ENCODE data around the gene MEIS1. TPM values are rescaled to one million over a fixed set of nuclear protein-coding genes. Genes with fewer than 3 reads are reported as not detected.

MEIS1 gene
- total and polyA plus RNA-seq, 2 experiments from 2014 or later, result 19.1 to 44.4 TPM

DNA sequence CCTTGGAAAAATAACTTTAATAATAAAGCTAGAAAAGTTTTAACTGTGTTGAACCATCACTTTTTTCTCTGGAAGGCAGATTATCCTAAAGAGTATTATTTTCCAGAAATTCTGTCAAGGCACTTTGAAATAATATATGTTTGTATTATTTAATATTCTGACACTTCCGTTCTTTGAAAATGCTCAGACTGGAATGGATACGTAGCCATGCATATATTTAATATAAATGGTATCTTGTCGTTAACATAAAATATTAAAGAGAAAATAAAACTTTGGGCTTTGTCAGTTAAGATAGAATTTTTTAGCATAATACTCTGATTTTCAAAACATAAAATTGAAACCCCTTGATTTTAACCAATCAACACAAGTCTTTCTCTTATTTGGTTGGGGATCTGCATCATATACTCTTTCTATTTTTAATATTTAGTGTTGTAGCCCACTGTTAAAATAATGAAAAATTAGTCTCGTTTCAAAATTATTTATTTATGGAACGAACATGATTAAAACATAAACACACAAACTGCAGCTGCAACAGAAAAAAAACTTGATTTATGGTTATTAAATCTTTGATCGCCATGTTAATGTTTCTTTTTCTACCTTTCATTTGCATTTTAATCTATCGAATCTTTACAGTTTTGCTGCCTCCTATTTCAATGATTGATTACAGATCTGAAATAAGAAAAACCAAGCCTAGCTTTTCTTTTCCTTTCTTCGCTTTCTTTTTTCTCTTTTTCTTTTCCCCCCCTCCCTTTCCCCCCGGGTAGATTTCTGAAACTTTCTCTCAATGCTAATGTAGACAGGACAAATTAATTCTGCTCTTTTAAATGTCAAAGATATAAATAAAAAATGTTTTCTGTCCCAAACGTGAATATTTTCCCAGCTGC lies 145.5 kb downstream of the MEIS1 start:
- H3F3A ChIP-seq (ENCODE audit: insufficient read depth), result no peaks in the 10 kb centered on the region
- DNase-seq, result no peak
- no peak overlapping the region for H3K4me3 ChIP-seq
- H3K79me2 ChIP-seq (ENCODE audit: insufficient read depth), result no peaks in the 10 kb centered on the region
- no peak overlapping the region for H3K27ac ChIP-seq
- no peak overlapping the region for H3K4me2 ChIP-seq (ENCODE audit: unreplicated experiment)
- no peak for TF ChIP-seq EZH2 (IDR thresholded peaks at IDR 0.05; ENCODE audit: insufficient read depth, poor library complexity, severe bottlenecking)
- TF ChIP-seq EZH2phosphoT487 (IDR thresholded peaks at IDR 0.05; ENCODE audit: insufficient read depth, low read depth), result no peak
- H3K9me2 ChIP-seq (ENCODE audit: insufficient read depth), result no peaks in the 10 kb centered on the region
- no peak overlapping the region for H3K9ac ChIP-seq
- no peak overlapping the region for H2AFZ ChIP-seq
- no peaks in the 10 kb centered on the region for H4K20me1 ChIP-seq (ENCODE audit: insufficient read depth)
- no peaks in the 10 kb centered on the region for H3K4me1 ChIP-seq (ENCODE audit: insufficient read depth)
- 45 to 48% methylated on average over 10 of the region's 10 CpGs for WGBS, 2 experiments (ENCODE audit: low coverage in 1 of 2, low lambda C conversion rate in 2 of 2, missing lambda C conversion rate in 2 of 2)
- no peaks in the 10 kb centered on the region for H3K36me3 ChIP-seq (ENCODE audit: low read depth)
- in situ Hi-C loops (cut with MboI), result loop anchor here (10.0 kb wide), 1 partner anchor 1254 kb away; no protein-coding TSS in a partner anchor
- H3K9me3 ChIP-seq (ENCODE audit: low read depth), result no peaks in the 10 kb centered on the region
- peaks cover 17% of the 10 kb centered on the region for H3K27me3 ChIP-seq (replicated peaks; ENCODE audit: insufficient read depth)

- H3K4me2 ChIP-seq (ENCODE audit: unreplicated experiment), result no peak overlapping the region
- H3K27me3 ChIP-seq (replicated peaks; ENCODE audit: insufficient read depth), result peaks cover 17% of the 10 kb centered on the region
- 31 to 42% methylated on average over 37 to 57 of the region's 57 CpGs for WGBS, 2 experiments (ENCODE audit: low coverage in 1 of 2, low lambda C conversion rate in 2 of 2, missing lambda C conversion rate in 2 of 2)
- H2AFZ ChIP-seq, result no peak overlapping the region
- no peak for DNase-seq
- no peak overlapping the region for H3K9ac ChIP-seq
- H3K4me3 ChIP-seq, result 0 out of 2 replicates have a peak overlapping the region, but pooled peaks have one; percentile 21
- TF ChIP-seq EZH2 (IDR thresholded peaks at IDR 0.05; ENCODE audit: insufficient read depth, poor library complexity, severe bottlenecking), result no peak
- no peak for TF ChIP-seq EZH2phosphoT487 (IDR thresholded peaks at IDR 0.05; ENCODE audit: insufficient read depth, low read depth)
- H3K27ac ChIP-seq, result no peak overlapping the region
- no peaks in the 10 kb centered on the region for H3K9me3 ChIP-seq (ENCODE audit: low read depth)
- no peaks in the 10 kb centered on the region for H3K36me3 ChIP-seq (ENCODE audit: low read depth)
- in situ Hi-C loops (cut with MboI), result loop anchor here (10.0 kb wide), 1 partner anchor 1253 kb away; no protein-coding TSS in a partner anchor
- no peaks in the 10 kb centered on the region for H3F3A ChIP-seq (ENCODE audit: insufficient read depth)
- H3K4me1 ChIP-seq (ENCODE audit: insufficient read depth), result no peaks in the 10 kb centered on the region
- H4K20me1 ChIP-seq (ENCODE audit: insufficient read depth), result no peaks in the 10 kb centered on the region
- no peaks in the 10 kb centered on the region for H3K9me2 ChIP-seq (ENCODE audit: insufficient read depth)
- H3K79me2 ChIP-seq (ENCODE audit: insufficient read depth), result no peaks in the 10 kb centered on the region
Observed at GRCh38 chr2:66581339-66582103, 146.6 kb downstream of the MEIS1 start.

DNA sequence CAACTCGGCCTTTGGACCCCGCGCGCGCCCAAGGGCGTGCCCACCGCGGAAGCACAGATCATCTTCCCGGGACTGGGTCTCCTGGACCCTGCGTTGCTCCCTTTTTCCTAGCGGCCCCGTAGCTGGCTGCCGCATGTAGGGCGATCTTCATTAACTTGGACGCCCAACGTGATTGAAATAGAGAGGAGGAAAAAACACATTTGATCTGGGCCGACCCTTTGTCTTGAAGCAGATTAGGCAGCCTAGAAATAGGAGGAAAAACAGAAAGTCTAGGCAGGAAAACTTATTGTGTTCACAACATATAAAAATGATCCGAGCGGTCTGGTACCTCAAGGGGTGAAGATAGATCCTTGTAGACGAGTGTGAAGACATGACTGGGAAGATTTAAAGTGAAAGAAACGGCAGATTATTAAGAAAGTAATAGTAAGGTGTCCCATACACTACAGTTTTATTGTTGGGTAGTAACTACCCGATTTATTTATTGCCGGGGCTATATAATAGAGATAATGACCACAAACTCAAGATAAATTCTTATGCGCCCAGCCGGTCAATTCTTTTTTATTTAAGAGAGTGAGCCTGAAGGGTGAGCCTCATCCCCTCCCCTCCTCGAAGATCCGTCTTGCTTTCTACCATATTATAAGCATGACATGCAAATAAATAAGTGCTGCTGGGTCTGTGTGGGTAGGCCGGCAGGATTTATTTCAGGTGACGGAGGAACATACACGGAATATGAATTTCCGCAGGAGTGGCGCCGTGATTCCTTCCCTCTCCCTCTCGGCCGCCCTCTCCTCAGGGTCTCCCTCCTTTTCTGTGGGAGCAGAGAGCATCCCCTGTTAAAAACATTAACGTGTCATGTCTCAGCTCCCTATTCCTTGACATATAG lies 147.4 kb downstream of the MEIS1 start:
- Histone ChIP-seq H3K4me2 (ENCODE audit: unreplicated experiment) (no peak overlapping the region), H3K4me3 (no peak overlapping the region), H4K20me1 (ENCODE audit: insufficient read depth) (no peaks in the 10 kb centered on the region), H3F3A (ENCODE audit: insufficient read depth) (no peaks in the 10 kb centered on the region), H3K9me3 (ENCODE audit: low read depth) (no peaks in the 10 kb centered on the region), H3K9ac (no peak overlapping the region), H3K36me3 (ENCODE audit: low read depth) (no peaks in the 10 kb centered on the region), H3K9me2 (ENCODE audit: insufficient read depth) (no peaks in the 10 kb centered on the region), H2AFZ (no peak overlapping the region), H3K4me1 (ENCODE audit: insufficient read depth) (no peaks in the 10 kb centered on the region), H3K27me3 (replicated peaks; ENCODE audit: insufficient read depth) (peaks cover 17% of the 10 kb centered on the region), H3K79me2 (ENCODE audit: insufficient read depth) (no peaks in the 10 kb centered on the region), H3K27ac (no peak overlapping the region)
- in situ Hi-C loops (cut with MboI), result loop anchor here (10.0 kb wide), 1 partner anchor 1252 kb away; no protein-coding TSS in a partner anchor
- no peak for TF ChIP-seq EZH2 (IDR thresholded peaks at IDR 0.05; ENCODE audit: insufficient read depth, poor library complexity, severe bottlenecking)
- no peak for TF ChIP-seq EZH2phosphoT487 (IDR thresholded peaks at IDR 0.05; ENCODE audit: insufficient read depth, low read depth)
- WGBS, 2 experiments (ENCODE audit: low coverage in 1 of 2, low lambda C conversion rate in 2 of 2, missing lambda C conversion rate in 2 of 2), result 87% methylated on average over 36 of the region's 36 CpGs
- no peak for DNase-seq

Measured in GM23248 (cell line).